ENCODE data around the gene CDK12.

Gene CDK12

GRCh38 chr17:39551879-39552278 lies 90.6 kb downstream of the CDK12 start:
- DNase-seq = no peak

- DNase-seq = no peak
These were observed 92.2 kb downstream of the CDK12 start for GRCh38 chr17:39553341-39553945.

- DNase-seq = no peak
These were observed 94.1 kb downstream of the CDK12 start for GRCh38 chr17:39555368-39555767.

GRCh38 chr17:39556423-39556822 lies 95.1 kb downstream of the CDK12 start:
- DNase-seq = no peak

GRCh38 chr17:39562395-39562794 lies 101.1 kb downstream of the CDK12 start:
- no peak for DNase-seq

GRCh38 chr17:39562976-39563375 lies 101.7 kb downstream of the CDK12 start:
- no peak for DNase-seq

- DNase-seq = peak; percentile 21
These were observed 102.2 kb downstream of the CDK12 start for GRCh38 chr17:39563476-39563875.

GRCh38 chr17:39564211-39564848 lies 103.0 kb downstream of the CDK12 start:
- DNase-seq = peak; percentile 38

GRCh38 chr17:39566094-39566850 lies 105.0 kb downstream of the CDK12 start:
- DNase-seq = no peak

GRCh38 chr17:39568702-39569101 lies 107.4 kb downstream of the CDK12 start:
- no peak for DNase-seq

- DNase-seq = no peak
These were observed 107.8 kb downstream of the CDK12 start for GRCh38 chr17:39569126-39569525.

- DNase-seq = no peak
These were observed 110.8 kb downstream of the CDK12 start for GRCh38 chr17:39572121-39572520.

GRCh38 chr17:39573447-39574298 lies 112.4 kb downstream of the CDK12 start:
- DNase-seq = peak; percentile 44

- no peak for DNase-seq
These were observed 114.9 kb downstream of the CDK12 start for GRCh38 chr17:39576187-39576586.

- no peak for DNase-seq
These were observed 117.0 kb downstream of the CDK12 start for GRCh38 chr17:39578272-39578671.

GRCh38 chr17:39579318-39580081 lies 118.2 kb downstream of the CDK12 start:
- no peak for DNase-seq

- DNase-seq = no peak
These were observed 118.8 kb downstream of the CDK12 start for GRCh38 chr17:39580082-39580468.

- DNase-seq = no peak
These were observed 119.9 kb downstream of the CDK12 start for GRCh38 chr17:39581071-39581758.

GRCh38 chr17:39581759-39582085 lies 120.4 kb downstream of the CDK12 start:
- no peak for DNase-seq

- DNase-seq = no peak
These were observed 121.4 kb downstream of the CDK12 start for GRCh38 chr17:39582658-39583057.
